GM21717 (cell line): ENCODE results near the gene MYRIP.
"Not testable (repeated sequence)": the region's sequence is repeated elsewhere in the genome, so short reads cannot be mapped to it uniquely, and the experiment has no call there.

Experiments
- ATAC-seq: cut with Tn5 transposase; IDR thresholded peaks from one replicate; pipeline ENCODE4 v1.9.1; 2021; ENCODE audit warnings: mild to moderate bottlenecking, moderate library complexity; ENCODE audit not compliant: unreplicated experiment

The MYRIP gene

GRCh38 chr3:39806820-39807219, 2.6 kb upstream of the MYRIP start:
- ATAC-seq, result no peak

GRCh38 chr3:39808467-39809180, 785 bp upstream of the MYRIP start:
- no peak for ATAC-seq

GRCh38 chr3:39809995-39810595, 686 bp downstream of the MYRIP start:
- ATAC-seq, result no peak

- no peak for ATAC-seq
These were observed 1.3 kb downstream of the MYRIP start for GRCh38 chr3:39810647-39811161.

- ATAC-seq, result no peak
These were observed 2.2 kb downstream of the MYRIP start for GRCh38 chr3:39811561-39811960.

GRCh38 chr3:39812537-39812936, 3.1 kb downstream of the MYRIP start:
- ATAC-seq, result no peak

GRCh38 chr3:39814007-39814406, 4.6 kb downstream of the MYRIP start:
- ATAC-seq, result no peak

- no peak for ATAC-seq
These were observed 10.5 kb downstream of the MYRIP start for GRCh38 chr3:39819899-39820298.

GRCh38 chr3:39833764-39834163, 24.4 kb downstream of the MYRIP start:
- not testable (repeated sequence) for ATAC-seq

GRCh38 chr3:39839484-39839883, 30.1 kb downstream of the MYRIP start:
- no peak for ATAC-seq

GRCh38 chr3:39843440-39843839, 34.0 kb downstream of the MYRIP start:
- ATAC-seq, result no peak

GRCh38 chr3:39848365-39848764, 39.0 kb downstream of the MYRIP start:
- ATAC-seq, result no peak

GRCh38 chr3:39849992-39850715, 40.7 kb downstream of the MYRIP start:
- no peak for ATAC-seq

GRCh38 chr3:39850716-39851032, 41.3 kb downstream of the MYRIP start:
- no peak for ATAC-seq

- no peak for ATAC-seq
These were observed 46.1 kb downstream of the MYRIP start for GRCh38 chr3:39855517-39855916.

- no peak for ATAC-seq
These were observed 60.5 kb downstream of the MYRIP start for GRCh38 chr3:39869890-39870289.

- no peak for ATAC-seq
These were observed 61.3 kb downstream of the MYRIP start for GRCh38 chr3:39870706-39871105.

GRCh38 chr3:39879581-39879980, 70.2 kb downstream of the MYRIP start:
- no peak for ATAC-seq

GRCh38 chr3:39882111-39882510, 72.7 kb downstream of the MYRIP start:
- ATAC-seq, result no peak

GRCh38 chr3:39892068-39892467, 82.7 kb downstream of the MYRIP start:
- no peak for ATAC-seq

- no peak for ATAC-seq
These were observed 86.8 kb downstream of the MYRIP start for GRCh38 chr3:39896184-39896583.

GRCh38 chr3:39900462-39901002, 91.1 kb downstream of the MYRIP start:
- no peak for ATAC-seq
